H1 (cell line): ENCODE results near the gene OR10J4. TPM values are rescaled to one million over a fixed set of nuclear protein-coding genes. Genes with fewer than 3 reads are reported as not detected.

Experiments used
- CTCF ChIA-PET: fragments of 300-600 bp; sonication (Branson Sonifier 250); formaldehyde crosslinking; loops from one replicate; lab custom pipeline; 2021; ENCODE audit not compliant: partially characterized antibody; lab: Charles Lee
- POLR2A ChIA-PET: fragments of 300-600 bp; sonication (Branson Sonifier 250); formaldehyde crosslinking; loops from one replicate; lab custom pipeline; 2021; ENCODE audit warnings: inconsistent platforms; ENCODE audit not compliant: partially characterized antibody; lab: Charles Lee
- DNase-seq, 2 experiments: peaks; one replicate each; pipeline versions ENCODE4 v3.0.0 to v3.0.0-alpha.2; 2010 to 2022; ENCODE audit warnings: low spot score in 2 of 2, low read depth in 1 of 2, mixed read lengths in 1 of 2
- FAIRE-seq: peaks from 2 replicates; lab custom pipeline; 2011; peaks lifted over from hg19 to GRCh38; lab: Jason Lieb, UNC
- H2AFZ ChIP-seq: 2 replicates; pipeline ENCODE4 v1.8.1; 2012; ENCODE audit warnings: low read length, inconsistent platforms
- H2AK5ac ChIP-seq: 2 replicates; pipeline ENCODE4 v1.6.1; 2013; ENCODE audit warnings: low read depth, low read length
- H2BK120ac ChIP-seq: replicated peaks from 2 replicates; pipeline ENCODE3; 2013; ENCODE audit warnings: low read depth, low read length, inconsistent platforms
- H2BK12ac ChIP-seq: 2 replicates; pipeline ENCODE4 v1.6.1; 2013; ENCODE audit warnings: low read depth, low read length
- H2BK15ac ChIP-seq: 2 replicates; pipeline ENCODE4 v1.6.1; 2013; ENCODE audit warnings: low read length
- H2BK20ac ChIP-seq: 2 replicates; pipeline ENCODE4 v1.6.1; 2013; ENCODE audit warnings: low read length
- H2BK5ac ChIP-seq: 2 replicates; pipeline ENCODE4 v1.6.1; 2013; ENCODE audit warnings: low read depth, low read length
- H3K14ac ChIP-seq: 2 replicates; pipeline ENCODE4 v1.6.1; 2013; ENCODE audit warnings: inconsistent platforms; ENCODE audit not compliant: insufficient read length
- H3K18ac ChIP-seq: 2 replicates; pipeline ENCODE4 v1.6.1; 2013; ENCODE audit warnings: low read length; ENCODE audit errors: extremely low read depth
- H3K23ac ChIP-seq: 2 replicates; pipeline ENCODE4 v1.6.1; 2013; ENCODE audit warnings: inconsistent platforms; ENCODE audit not compliant: insufficient read length
- H3K23me2 ChIP-seq: 2 replicates; pipeline ENCODE4 v1.6.1; 2013; ENCODE audit warnings: low read depth, low read length
- H3K27ac ChIP-seq: 2 replicates; pipeline ENCODE4 v1.6.1; 2011; ENCODE audit warnings: low read depth, low read length, inconsistent platforms
- H3K27me3 ChIP-seq, 4 experiments: replicated peaks in 1 of 4; 1 replicate in 1 of 4; 2 replicates in 3 of 4; pipeline versions ENCODE4 v1.6.1 to v1.8.1; 2011 to 2013; ENCODE audit warnings: low read length in 3 of 4, mild to moderate bottlenecking in 3 of 4, inconsistent platforms in 2 of 4, mixed read lengths in 2 of 4, moderate library complexity in 1 of 4; ENCODE audit not compliant: control insufficient read depth in 3 of 4, insufficient read depth in 3 of 4; ENCODE audit errors: extremely low read depth in 1 of 4
- H3K36me3 ChIP-seq, 4 experiments: 2 replicates each; pipeline versions ENCODE4 v1.6.1 to v1.8.1; 2011 to 2013; ENCODE audit warnings: mild to moderate bottlenecking in 4 of 4, low read length in 3 of 4, moderate library complexity in 2 of 4, control low read depth in 1 of 4, inconsistent platforms in 1 of 4; ENCODE audit not compliant: insufficient read depth in 4 of 4, control insufficient read depth in 2 of 4
- H3K4ac ChIP-seq: replicated peaks from 2 replicates; pipeline ENCODE3; 2013; ENCODE audit warnings: low read length, low read depth, mixed read lengths, inconsistent platforms; ENCODE audit not compliant: insufficient read length
- H3K4me1 ChIP-seq, 4 experiments: replicated peaks in 1 of 4; 1 replicate in 1 of 4; 2 replicates in 3 of 4; pipeline versions ENCODE4 v1.6.1 to v1.8.1; 2011 to 2013; ENCODE audit warnings: low read length in 3 of 4, inconsistent platforms in 2 of 4, mixed read lengths in 1 of 4; ENCODE audit not compliant: insufficient read depth in 4 of 4, control insufficient read depth in 3 of 4
- H3K4me2 ChIP-seq, 2 experiments: 2 replicates each; pipeline versions ENCODE4 v1.6.1 to v1.8.1; 2011 to 2013; ENCODE audit warnings: low read depth in 2 of 2, low read length in 2 of 2, control low read depth in 1 of 2, inconsistent platforms in 1 of 2, mild to moderate bottlenecking in 1 of 2; ENCODE audit not compliant: insufficient read depth in 1 of 2
- H3K4me3 ChIP-seq, 4 experiments: fragments of 200-600, 300-600 bp in 1 of 4; sonication (generic), shearing (Covaris generic), sonication (Bioruptor Twin) in 1 of 4; 2 replicates each; pipeline versions ENCODE4 v1.5.1 to v1.8.1; 2011 to 2016; ENCODE audit warnings: low read length in 4 of 4, low read depth in 3 of 4, control low read depth in 2 of 4, inconsistent platforms in 2 of 4, mild to moderate bottlenecking in 2 of 4, mixed read lengths in 1 of 4, moderate library complexity in 1 of 4; ENCODE audit not compliant: insufficient read depth in 2 of 4; ENCODE audit errors: extremely low read depth in 1 of 4
- H3K56ac ChIP-seq: replicated peaks from 2 replicates; pipeline ENCODE3; 2013; ENCODE audit warnings: low read depth, mild to moderate bottlenecking, mixed read lengths, low read length, inconsistent platforms; ENCODE audit not compliant: insufficient read length
- H3K79me1 ChIP-seq: 2 replicates; pipeline ENCODE4 v1.6.1; 2013; ENCODE audit warnings: low read depth, low read length, control low read depth
- H3K79me2 ChIP-seq, 2 experiments: 2 replicates each; pipeline versions ENCODE4 v1.6.1 to v1.8.1; 2012 to 2013; ENCODE audit warnings: low read length in 2 of 2, mild to moderate bottlenecking in 2 of 2, inconsistent platforms in 1 of 2; ENCODE audit not compliant: insufficient read depth in 2 of 2, control insufficient read depth in 1 of 2
- H3K9ac ChIP-seq, 4 experiments: replicated peaks in 1 of 4; 1 replicate in 1 of 4; 2 replicates in 3 of 4; pipeline versions ENCODE4 v1.6.1 to v1.8.1; 2011 to 2013; ENCODE audit warnings: low read depth in 3 of 4, low read length in 3 of 4, control low read depth in 2 of 4, mild to moderate bottlenecking in 2 of 4, moderate library complexity in 2 of 4, inconsistent platforms in 1 of 4; ENCODE audit errors: extremely low read depth in 1 of 4
- H3K9me3 ChIP-seq, 2 experiments: 2 replicates each; pipeline versions ENCODE4 v1.6.1 to v1.8.1; 2012 to 2013; ENCODE audit warnings: mild to moderate bottlenecking in 2 of 2, moderate library complexity in 2 of 2, control low read depth in 1 of 2, inconsistent platforms in 1 of 2, low read depth in 1 of 2, low read length in 1 of 2, mixed read lengths in 1 of 2; ENCODE audit not compliant: insufficient read depth in 2 of 2
- H4K20me1 ChIP-seq, 2 experiments: replicated peaks in 1 of 2; 2 replicates each; pipeline versions ENCODE3 to v1.8.1; 2011 to 2013; ENCODE audit warnings: inconsistent platforms in 2 of 2, low read length in 2 of 2, mild to moderate bottlenecking in 1 of 2; ENCODE audit not compliant: insufficient read depth in 2 of 2, control insufficient read depth in 1 of 2
- H4K5ac ChIP-seq: 2 replicates; pipeline ENCODE4 v1.6.1; 2013; ENCODE audit warnings: low read length, low read depth, mixed read lengths, inconsistent platforms; ENCODE audit not compliant: insufficient read length
- H4K8ac ChIP-seq: 2 replicates; pipeline ENCODE4 v1.8.0; 2013; ENCODE audit warnings: mild to moderate bottlenecking, moderate library complexity, low read length, inconsistent platforms; ENCODE audit not compliant: insufficient read depth; ENCODE audit errors: extremely low read depth
- H4K91ac ChIP-seq: replicated peaks from 2 replicates; pipeline ENCODE3; 2013; ENCODE audit warnings: low read length, mixed read lengths, inconsistent platforms; ENCODE audit not compliant: insufficient read length
- BACH1 ChIP-seq: IDR thresholded peaks from 2 replicates; pipeline ENCODE4 v1.6.1; 2012; ENCODE audit warnings: low read length, improper control_type of control experiment
- EGR1 ChIP-seq: IDR thresholded peaks from 2 replicates; pipeline ENCODE4 v1.6.1; 2011; ENCODE audit warnings: low read depth, low read length, borderline replicate concordance
- EZH2 ChIP-seq: fragments of 200-600 bp; sonication (generic); IDR thresholded peaks from 2 replicates; pipeline ENCODE4 v1.7.1; 2012; ENCODE audit warnings: low read depth, mild to moderate bottlenecking, moderate library complexity, low read length, inconsistent platforms; ENCODE audit not compliant: severe bottlenecking
- FOSL1 ChIP-seq: IDR thresholded peaks from 2 replicates; pipeline ENCODE4 v1.6.1; 2011; ENCODE audit warnings: mild to moderate bottlenecking, low read depth, low read length, moderate library complexity; ENCODE audit not compliant: insufficient read depth
- JUN ChIP-seq: IDR thresholded peaks from 2 replicates; pipeline ENCODE4 v1.6.1; 2011; ENCODE audit warnings: low read depth, mild to moderate bottlenecking, improper control_type of control experiment, low read length
- SUZ12 ChIP-seq: fragments of 200-600 bp; sonication (generic); IDR thresholded peaks from 2 replicates; pipeline ENCODE4 v1.6.1; 2012; ENCODE audit warnings: mild to moderate bottlenecking, inconsistent platforms, low read length, moderate library complexity, mixed read lengths
- WGBS, 2 experiments: shearing (Covaris generic) in 1 of 2; methylation state at CpG; one replicate each; pipeline versions ENCODE4 v1.1.6 to v1.1.7; 2013 to 2015; ENCODE audit warnings: low lambda C conversion rate in 2 of 2, mixed read lengths in 2 of 2, inconsistent platforms in 1 of 2, low coverage in 1 of 2, missing lambda C conversion rate in 1 of 2; ENCODE audit not compliant: insufficient replicate concordance in 2 of 2, insufficient coverage in 1 of 2, insufficient read length in 1 of 2; ENCODE audit errors: extremely low coverage in 1 of 2, missing lambda C conversion rate in 1 of 2; 5-methylcytosine and 5-hydroxymethylcytosine counted together
- polyA plus RNA-seq, 7 experiments: library from polyadenylated mRNA; depleted of rRNA in 3 of 7; stranded (reverse) in 5 of 7; unstranded in 2 of 7; fragments of >200 nt in 5 of 7; fragments of 200-250 nt in 2 of 7; gene quantifications; 1 replicate in 5 of 7; 2 replicates in 1 of 7; 4 replicates in 1 of 7; pipeline versions ENCODE4 v1.2.1 to v1.2.3, GENCODE V29; 2011 to 2013; ENCODE audit warnings: missing spikeins in 2 of 7, mixed read lengths in 2 of 7
- total RNA-seq: library from RNA; stranded (reverse); fragmentation: NEBNext Ultra II Directional; extraction: Animal tissue kit (Norgen Biotek cat#: 25700); gene quantifications from 2 replicates; pipeline ENCODE4 v1.2.1, GENCODE V29; 2021

OR10J4 gene
- total and polyA plus RNA-seq, 2 of the 8 experiments (the other 6 are each of a cell fraction or from before 2014, with no cell fraction given), result not detected

DNA sequence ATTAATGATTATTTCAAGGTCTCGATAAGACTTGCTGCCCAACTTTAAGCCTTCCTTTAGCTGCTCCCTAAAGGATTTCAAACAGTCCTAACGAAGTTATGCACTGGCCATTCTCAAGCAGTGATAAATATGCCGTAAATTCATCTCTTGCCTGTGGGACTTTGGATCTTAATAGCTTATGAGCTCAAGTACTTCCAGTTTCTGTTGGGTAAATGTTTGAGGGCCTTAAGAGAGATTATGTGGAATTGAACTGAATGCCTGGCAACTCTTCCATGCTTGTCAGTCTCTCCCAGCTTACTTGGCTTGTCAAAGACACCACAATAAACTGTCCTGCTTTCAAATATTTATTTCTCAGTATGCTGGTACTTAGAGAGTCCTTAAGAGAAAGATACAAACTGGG lies 3.5 kb upstream of the OR10J4 start:
- 80% methylated on average over 3 of the region's 3 CpGs; no CpG with 5 or more reads in 1 of the 2 experiments for WGBS, 2 experiments

More for the DNA sequence above, 3.5 kb upstream of the OR10J4 start:
- H3K4me2 ChIP-seq, result no peak overlapping the region
- H3K18ac ChIP-seq, result no peak overlapping the region
- no peak overlapping the region for H3K4ac ChIP-seq
- H3K9me3 ChIP-seq, result peaks cover 58 to 68% of the 10 kb centered on the region in 2 experiments
- H2AK5ac ChIP-seq, result no peak overlapping the region
- POLR2A ChIA-PET, result no interaction called here
- no peak for TF ChIP-seq EGR1
- TF ChIP-seq JUN, result no peak
- TF ChIP-seq FOSL1, result no peak
- TF ChIP-seq BACH1, result no peak
- no peak for TF ChIP-seq SUZ12
- TF ChIP-seq EZH2, result no peak
- no peaks in the 10 kb centered on the region for H3K23me2 ChIP-seq
- no peak overlapping the region for H2BK120ac ChIP-seq
- no peak overlapping the region for H3K14ac ChIP-seq
- H2BK15ac ChIP-seq, result no peak overlapping the region
- no peak overlapping the region for H3K4me3 ChIP-seq
- H3K23ac ChIP-seq, result no peak overlapping the region
- no peak overlapping the region for H4K91ac ChIP-seq
- no peaks in the 10 kb centered on the region; a peak in 1 of 8 replicates for H3K36me3 ChIP-seq
- no peak overlapping the region for H2BK12ac ChIP-seq
- no peak overlapping the region for H4K5ac ChIP-seq
- H4K20me1 ChIP-seq, result no peaks in the 10 kb centered on the region
- H4K8ac ChIP-seq, result no peak overlapping the region
- no peak overlapping the region for H3K27ac ChIP-seq
- DNase-seq (no peak), FAIRE-seq (no peak)
- no peak overlapping the region for H2AFZ ChIP-seq
- CTCF ChIA-PET, result interaction anchor here (0.8 kb wide), 1 partner anchor 13 kb away, joined by 3 read pairs; no protein-coding TSS in a partner anchor
- H2BK20ac ChIP-seq, result no peak overlapping the region
- H3K27me3 ChIP-seq, result no peaks in the 10 kb centered on the region
- H3K4me1 ChIP-seq, result no peaks in the 10 kb centered on the region
- H3K79me1 ChIP-seq, result no peaks in the 10 kb centered on the region
- H3K56ac ChIP-seq, result no peak overlapping the region
- no peak overlapping the region for H2BK5ac ChIP-seq
- H3K79me2 ChIP-seq, result no peaks in the 10 kb centered on the region
- no peak overlapping the region for H3K9ac ChIP-seq
